ENCODE data around the gene ANGPTL2.

- TF ChIP-seq POLR2A (IDR thresholded peaks at IDR 0.05; ENCODE audit: extremely low read depth, insufficient read length) (no peak), CTCF (IDR thresholded peaks at IDR 0.05; ENCODE audit: low read depth, low read length) (no peak), MAX (IDR thresholded peaks at IDR 0.05; ENCODE audit: low read depth, low read length) (no peak), MYC (IDR thresholded peaks at IDR 0.05; ENCODE audit: low read depth, low read length) (no peak)
These were observed 39.1 kb downstream of the ANGPTL2 start for GRCh38 chr9:127083138-127083980.

All from NB4 (cell line).